Measurements from ENCODE around the gene GSTM4. TPM values are rescaled to one million over a fixed set of nuclear protein-coding genes. Genes with fewer than 3 reads are reported as not detected.

GSTM4 gene
- total and polyA plus RNA-seq, 2 of the 4 experiments (the other 2 are of a cell fraction), result 10.4 to 37.8 TPM

GRCh38 chr1:109620401-109620791 is 35.5 kb upstream of the GSTM4 start:
- Histone ChIP-seq H4K20me1 (ENCODE audit: insufficient read depth, low read length) (peaks cover 45% of the 10 kb centered on the region), H2AFZ (replicated peaks; ENCODE audit: low read length, poor library complexity) (peak overlapping the region; percentile 84), H3K18ac (ENCODE audit: low read depth, low read length) (peak overlapping the region; percentile 97), H3K23ac (ENCODE audit: low read depth, low read length) (peak overlapping the region; percentile 99), H3K14ac (replicated peaks; ENCODE audit: low read depth, low read length) (peak overlapping the region; percentile 90), H3K4me1 (ENCODE audit: control insufficient read depth, insufficient read depth, low read length) (peaks cover 47% of the 10 kb centered on the region), H3K79me1 (ENCODE audit: low read depth in 1 of 2, low read length in 2 of 2) (peaks cover 16 to 84% of the 10 kb centered on the region in 2 experiments; a peak in 3 of 4 replicates), H3K36me3 (ENCODE audit: control insufficient read depth, insufficient read depth, low read length) (no peaks in the 10 kb centered on the region; the same call in 1 of the 2 replicates), H3K9me3 (ENCODE audit: control insufficient read depth, insufficient read depth, low read length) (no peaks in the 10 kb centered on the region), H2AK9ac (replicated peaks; ENCODE audit: low read depth, low read length, poor library complexity) (peak overlapping the region; percentile 100), H4K5ac (ENCODE audit: low read depth, low read length) (peak overlapping the region; percentile 97), H2BK5ac (ENCODE audit: low read depth, low read length, poor library complexity, severe bottlenecking) (peak overlapping the region; percentile 97), H2BK15ac (ENCODE audit: low read depth, low read length) (peak overlapping the region; percentile 81; the same call in 1 of the 3 replicates), H3K56ac (ENCODE audit: extremely low read depth, insufficient read depth, low read length) (peak overlapping the region; percentile 91), H3K9me1 (ENCODE audit: insufficient read depth, low read length) (peaks cover 44% of the 10 kb centered on the region), H3K27me3 (ENCODE audit: control insufficient read depth, insufficient read depth, low read length) (no peaks in the 10 kb centered on the region), H2AK5ac (ENCODE audit: low read depth, low read length) (peak overlapping the region; percentile 100), H3K4me3 (ENCODE audit: insufficient read depth, low read depth, low read length) (peak overlapping the region; percentile 96), H3K9ac (ENCODE audit: low read depth, low read length) (peak overlapping the region; percentile 99), H2BK20ac (ENCODE audit: low read depth, low read length) (peak overlapping the region; percentile 89; the same call in 1 of the 2 replicates), H4K8ac (ENCODE audit: low read depth in 2 of 2, low read length in 2 of 2) (peak overlapping the region; percentile 85 to 96), H4K91ac (ENCODE audit: insufficient read depth, low read depth, low read length) (peak overlapping the region; percentile 100), H2BK120ac (ENCODE audit: low read depth, low read length) (peak overlapping the region; percentile 89), H3K4ac (ENCODE audit: low read depth, low read length) (peak overlapping the region; percentile 97), H3K4me2 (ENCODE audit: low read depth, low read length) (peak overlapping the region; percentile 99), H3K27ac (ENCODE audit: insufficient read depth, low read length) (peak overlapping the region; percentile 99)
- dilution Hi-C loops (cut with HindIII; ENCODE audit: low sequenced_read_pairs, unreplicated experiment), result no loop called here
- TF ChIP-seq POLR2A (IDR thresholded peaks at IDR 0.05; ENCODE audit: low read depth, low read length), result peak; percentile 78
- no peak for TF ChIP-seq USF2 (IDR thresholded peaks at IDR 0.05; ENCODE audit: low read depth, low read length)
- BruUV-seq (replicated peaks), result no TSS peak
- in situ Hi-C loops (cut with MboI; ENCODE audit: low sequenced_read_pairs), result loop anchor here (5.0 kb wide), 1 partner anchor 73 kb away; the partner anchor contains the start of gene GNAI3
- CTCF ChIA-PET, result interaction anchor here (1.5 to 2.0 kb wide), 3 partner anchors 10 to 126 kb away, joined by 3 to 6 read pairs (median 6); partner anchors contain the start of gene CYB561D1
- peak; percentile 54 for ATAC-seq (ENCODE audit: low read depth)
- no CpG with 5 or more reads among the region's 9 CpGs for WGBS, 2 experiments (ENCODE audit: extremely low coverage in 2 of 2, insufficient read length in 1 of 2)
- POLR2A ChIA-PET (ENCODE audit: unreplicated experiment), result interaction anchor here (1.5 kb wide), 1 partner anchor 72 kb away, joined by 5 read pairs; the partner anchor contains the start of gene GNAI3
- intact Hi-C loops (cut with micrococcal nuclease), result loop anchor here (2.0 to 10.0 kb wide), 2 partner anchors 72 to 336 kb away; partner anchors contain the start of genes GNAI3 and PSRC1
- DNase-seq, result peak; percentile 62
